Measurements from ENCODE around the gene BLMH.

Gene BLMH

DNA sequence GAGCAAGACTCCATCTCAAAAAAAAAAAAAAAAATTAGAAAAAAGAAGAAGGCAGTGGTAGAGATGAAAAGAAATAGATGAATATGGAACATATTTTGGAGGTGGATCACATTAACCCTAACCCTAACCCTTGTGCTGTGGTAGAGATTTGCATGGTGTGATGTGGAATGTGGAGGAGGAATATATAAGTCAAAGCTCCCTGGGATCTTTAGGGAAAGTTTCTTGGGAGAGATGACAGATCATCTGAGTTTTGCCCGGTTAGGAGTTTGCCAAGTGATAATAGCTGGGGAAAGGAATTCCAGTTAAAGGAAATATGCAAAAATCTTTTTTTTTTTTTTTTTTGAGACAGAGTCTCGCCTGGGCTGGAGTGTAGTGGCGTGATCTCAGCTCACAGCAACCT lies 13.0 kb upstream of the BLMH start:
- DNase-seq (ENCODE audit: low spot score): no peak

DNA sequence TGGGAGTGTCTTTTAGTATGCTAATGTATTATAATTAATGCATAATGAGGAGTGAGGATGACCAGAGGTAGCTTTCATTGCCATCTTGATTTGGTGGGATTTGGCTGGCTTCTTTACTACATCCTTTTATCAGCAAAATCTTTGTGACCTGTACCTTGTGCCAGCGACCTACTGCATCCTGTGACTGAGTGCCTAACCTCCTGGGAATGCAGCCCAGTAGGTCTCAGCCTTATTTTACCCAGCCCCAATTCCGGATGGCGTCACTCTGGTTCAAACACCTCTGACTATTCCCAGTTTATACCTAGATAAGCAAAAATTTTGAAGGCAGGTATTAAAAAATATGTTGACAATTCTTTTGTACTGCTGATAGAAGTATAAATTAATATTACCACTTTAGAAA lies 10.5 kb upstream of the BLMH start:
- DNase-seq (ENCODE audit: low spot score): no peak

DNA sequence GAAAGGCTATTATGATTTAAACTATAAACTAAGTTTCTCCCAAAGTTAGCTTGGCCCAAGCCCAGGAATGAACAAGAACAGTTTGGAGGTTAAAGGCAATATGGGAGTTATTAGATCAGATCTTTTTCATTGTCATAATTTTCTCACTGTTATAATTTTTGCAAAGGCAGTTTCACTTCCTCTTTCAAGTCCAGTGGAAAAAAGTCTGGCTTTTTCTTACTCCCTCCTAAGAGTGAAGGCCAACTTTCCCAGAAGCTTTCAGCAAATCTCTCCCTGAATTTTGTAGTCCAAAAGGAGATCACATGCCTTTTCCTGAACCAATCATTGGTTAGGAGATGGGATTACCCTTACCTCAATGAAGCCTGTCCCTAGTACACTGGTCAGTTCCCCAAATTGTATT lies 9.1 kb upstream of the BLMH start:
- DNase-seq (ENCODE audit: low spot score): no peak

DNA sequence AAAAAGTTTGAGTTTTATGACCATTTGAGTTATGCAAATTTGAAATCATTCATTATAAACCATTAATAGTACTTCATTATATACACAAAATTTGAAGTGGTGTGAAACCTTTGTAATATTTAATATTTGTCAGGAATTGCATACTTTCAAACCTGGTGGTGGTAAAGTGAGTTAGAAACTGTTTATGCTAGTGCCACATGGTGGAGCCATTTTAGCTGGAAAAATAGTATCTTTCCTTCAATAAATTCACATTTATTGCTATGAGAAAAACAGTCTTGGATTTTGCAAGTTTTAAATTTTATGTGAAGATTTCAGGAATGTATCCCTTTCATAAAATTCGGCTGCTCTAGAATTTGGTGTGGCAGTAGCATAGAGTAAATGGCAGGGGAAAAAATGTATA lies 7.3 kb upstream of the BLMH start:
- DNase-seq (ENCODE audit: low spot score): no peak

DNA sequence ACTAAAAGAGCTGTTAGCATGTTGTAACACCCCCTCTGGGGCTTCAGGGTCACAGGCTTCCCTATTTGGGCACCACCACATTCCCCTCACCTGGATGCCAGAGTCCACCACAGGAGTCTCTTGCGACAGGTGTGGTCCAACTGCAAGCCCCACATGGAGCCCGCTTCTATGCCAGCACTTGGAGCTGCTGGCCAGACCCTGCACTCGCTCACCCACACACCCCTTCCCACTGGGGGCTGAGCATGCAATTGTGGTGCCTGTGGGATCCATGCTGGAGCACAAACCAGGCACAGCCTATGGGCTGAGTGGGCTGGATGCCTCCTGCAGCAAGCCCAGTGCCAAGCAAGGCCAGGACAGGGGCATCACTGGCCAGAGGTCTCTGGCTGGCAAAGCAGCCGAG lies 6.0 kb upstream of the BLMH start:
- no peak for DNase-seq (ENCODE audit: low spot score)

DNA sequence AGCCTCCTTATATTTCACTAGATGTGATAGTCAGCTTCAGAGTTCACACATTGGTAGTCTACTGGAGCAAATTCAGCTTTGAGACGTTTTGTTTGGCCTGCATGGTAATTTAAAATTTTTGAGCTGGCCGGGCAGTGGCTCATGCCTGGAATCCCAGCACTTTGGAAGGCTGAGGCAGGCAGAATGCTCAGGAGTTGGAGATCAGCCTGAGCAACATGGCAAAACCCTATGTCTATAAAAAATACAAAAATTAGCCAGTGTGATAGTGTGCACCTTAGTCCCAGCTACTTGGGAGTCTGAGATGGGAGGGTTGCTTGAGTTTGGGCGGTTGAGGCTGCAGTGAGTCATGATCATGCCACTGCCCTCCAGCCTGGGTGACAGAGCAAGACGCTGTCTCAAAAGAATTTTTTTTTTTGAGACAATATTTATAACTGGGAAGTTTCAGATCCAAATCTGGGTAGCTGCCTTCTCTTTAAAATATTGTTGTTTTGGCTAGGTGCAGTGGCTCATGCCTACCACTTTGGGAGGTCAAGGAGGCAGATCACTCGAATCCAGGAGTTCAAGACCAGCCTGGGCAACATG lies 4.8 kb upstream of the BLMH start:
- DNase-seq (ENCODE audit: low spot score): no peak

DNA sequence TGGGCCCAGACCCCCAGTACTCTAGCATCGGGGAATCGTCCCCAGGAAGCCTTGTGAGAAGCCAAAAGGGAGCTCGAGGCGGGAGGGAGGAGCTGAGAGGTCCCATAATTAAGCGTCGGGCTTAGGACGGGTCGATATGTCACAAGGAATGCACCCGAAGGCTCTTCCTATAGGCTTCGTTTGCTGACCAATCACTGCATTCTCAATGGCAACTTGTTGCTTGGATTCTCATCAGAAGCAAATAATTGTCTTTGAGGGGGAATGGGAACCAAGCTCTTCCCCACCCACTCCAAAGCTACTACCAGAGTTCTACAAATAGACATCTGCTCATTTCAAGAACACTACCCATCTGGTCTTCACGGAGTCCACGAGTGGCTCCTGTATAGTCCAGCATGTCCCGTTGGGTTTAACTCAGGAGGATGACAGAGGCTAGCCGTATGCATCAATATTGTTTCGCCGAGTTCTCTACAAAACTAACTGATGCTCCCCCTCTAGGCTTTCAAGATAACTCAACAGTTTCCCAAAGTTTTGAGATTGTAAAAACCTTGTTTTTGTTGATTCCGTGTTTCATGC lies 628 bp upstream of the BLMH start:
- DNase-seq (ENCODE audit: low spot score): no peak

DNA sequence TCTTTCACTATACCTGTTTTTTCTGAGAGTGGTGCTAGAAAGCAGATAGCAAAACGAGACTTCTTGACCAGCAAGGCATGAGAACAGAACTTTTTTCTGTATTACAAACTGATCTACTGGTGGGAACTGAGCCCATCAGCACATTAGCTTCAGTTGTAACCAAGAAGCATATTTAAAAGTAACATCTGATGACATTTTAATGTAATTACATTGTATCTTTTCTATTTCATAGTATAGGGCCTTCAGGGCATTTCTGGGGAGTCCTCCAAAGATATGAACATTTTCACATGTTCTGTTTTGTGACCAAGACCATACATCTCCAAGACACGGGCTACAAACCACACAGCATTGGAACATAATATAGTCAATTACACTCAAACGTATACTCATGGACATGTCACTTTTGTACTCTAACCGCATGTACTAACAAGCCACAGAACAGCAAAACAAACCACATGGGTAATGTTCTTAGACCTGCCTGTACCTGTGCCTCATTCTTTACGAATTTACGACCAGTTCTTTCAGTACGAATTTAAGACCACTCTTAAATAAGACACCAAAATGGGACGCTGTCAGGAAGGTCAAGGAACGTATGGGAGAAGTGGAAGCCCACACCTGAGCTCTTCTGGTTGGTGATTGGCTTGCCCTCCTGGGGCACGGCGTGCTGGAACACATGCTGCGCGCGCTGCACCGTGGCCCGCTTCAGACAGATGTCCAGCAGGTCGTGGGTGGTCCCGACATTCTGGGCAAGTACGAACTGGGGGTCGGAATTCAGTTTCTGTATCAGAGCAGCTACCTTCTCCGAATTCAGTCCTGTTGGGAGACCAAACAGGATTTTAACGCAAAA lies 825 bp downstream of the BLMH start:
- peak; percentile 53 for DNase-seq (ENCODE audit: low spot score)

DNA sequence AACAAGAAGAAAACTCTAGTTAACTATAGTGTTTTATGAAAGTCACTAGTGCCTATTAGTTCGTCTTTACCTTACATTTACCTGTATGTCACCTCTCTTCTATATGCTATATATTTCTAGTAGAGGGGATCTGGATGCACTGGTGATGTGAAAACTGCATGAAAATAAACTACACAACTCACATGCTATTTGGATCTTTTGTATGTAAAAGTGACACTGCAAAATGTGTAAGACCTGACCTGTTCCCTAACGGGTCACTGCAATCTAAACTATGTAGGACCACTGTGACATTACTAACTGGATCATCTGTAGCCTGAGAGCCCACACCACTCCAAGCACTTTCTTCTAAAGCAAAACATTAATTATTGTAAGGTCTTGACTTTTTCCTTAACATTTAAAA lies 1.7 kb downstream of the BLMH start:
- no peak for DNase-seq (ENCODE audit: low spot score)

DNA sequence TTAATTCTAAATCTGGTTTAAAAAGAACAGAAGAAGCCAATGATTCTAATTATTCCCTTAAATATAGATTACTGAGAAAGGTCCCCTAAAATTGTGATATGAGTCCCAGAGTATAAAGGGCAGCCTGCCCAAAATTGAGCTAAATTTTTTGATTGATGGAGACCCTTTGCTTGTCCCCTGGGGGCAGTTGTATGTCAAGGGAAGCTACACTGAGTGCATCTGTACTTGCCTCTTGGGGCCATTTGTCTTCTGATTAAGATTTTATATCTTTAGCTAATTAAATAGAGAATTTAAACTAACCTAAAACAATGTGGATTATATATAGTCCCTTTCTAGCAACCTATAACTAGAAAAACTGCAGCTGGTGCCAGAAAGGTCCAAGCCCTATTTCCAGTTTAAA lies 12.6 kb downstream of the BLMH start:
- no peak for DNase-seq (ENCODE audit: low spot score)

DNA sequence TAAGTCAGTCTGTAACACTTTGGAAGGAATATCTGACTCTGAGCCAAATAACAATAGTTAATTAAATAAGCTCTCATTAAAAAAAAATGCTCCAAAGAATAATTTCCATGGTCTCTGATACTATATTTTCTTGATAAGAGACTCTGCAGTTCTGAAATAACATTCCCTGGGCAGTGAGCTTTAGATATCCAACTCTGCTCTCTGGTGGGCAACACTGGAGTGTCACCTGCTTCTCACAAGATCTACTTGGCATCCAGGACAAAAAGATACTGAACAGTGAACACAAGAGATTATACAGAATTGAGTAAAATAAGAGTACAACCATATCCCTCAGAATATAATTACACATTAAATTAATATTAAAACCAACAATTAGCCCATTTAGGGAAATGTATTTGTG lies 13.7 kb downstream of the BLMH start:
- peak; percentile 18 for DNase-seq (ENCODE audit: low spot score)

DNA sequence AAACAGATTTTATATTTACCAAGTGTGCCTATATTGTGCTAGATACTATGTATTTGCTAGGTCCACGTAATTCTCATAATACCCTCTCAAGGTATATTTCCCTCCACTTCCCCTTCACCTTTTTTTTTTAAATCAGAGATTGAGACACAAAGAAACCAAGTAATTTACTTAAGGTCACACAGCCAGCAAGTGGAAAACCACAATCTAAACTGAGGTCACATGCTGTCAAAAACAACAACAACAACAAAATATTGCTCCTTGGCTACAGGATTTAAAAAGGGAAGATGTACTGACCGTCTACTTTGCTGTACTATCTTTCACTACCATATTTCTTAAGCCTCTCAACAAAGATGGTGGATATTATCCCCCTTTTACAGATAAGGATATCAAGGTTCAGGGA lies 15.8 kb downstream of the BLMH start:
- DNase-seq (ENCODE audit: low spot score): no peak

DNA sequence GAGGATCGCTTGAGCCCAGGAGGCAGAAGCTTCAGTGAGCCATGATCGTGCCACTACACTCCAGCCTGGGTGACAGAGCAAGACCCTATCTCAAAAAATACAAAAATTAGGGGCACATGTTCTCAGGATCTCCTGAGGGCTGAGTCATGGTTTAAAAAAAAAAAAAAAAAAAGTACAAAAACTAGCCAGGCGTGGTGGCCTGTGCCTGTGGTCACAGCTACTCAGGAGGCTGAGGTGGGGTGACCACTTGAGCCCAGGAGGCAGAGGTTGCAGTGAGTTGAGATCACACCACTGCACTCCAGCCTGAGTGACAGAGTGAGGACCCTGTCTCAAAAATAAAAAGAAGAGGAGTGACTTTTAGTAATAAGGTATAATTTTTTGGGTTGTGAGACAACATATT lies 16.9 kb downstream of the BLMH start:
- no peak for DNase-seq (ENCODE audit: low spot score)

DNA sequence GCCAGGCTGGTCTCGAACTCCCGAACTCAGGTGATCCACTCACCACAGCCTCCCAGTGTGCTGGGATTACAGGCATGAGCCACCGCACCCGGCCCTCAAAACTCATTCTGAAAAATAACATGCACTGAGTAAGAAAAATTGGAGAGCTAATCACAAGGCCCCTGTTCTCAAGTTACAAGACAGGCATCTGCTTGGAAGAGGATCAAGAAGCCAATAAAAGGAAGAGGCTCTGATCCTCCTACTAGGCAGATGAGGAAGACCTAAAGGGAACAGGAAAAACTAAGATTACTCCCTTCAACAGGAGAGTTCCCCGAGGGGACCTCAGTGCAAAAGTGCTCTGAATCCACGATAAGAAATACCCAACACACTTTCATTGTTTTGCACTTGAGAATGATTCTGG lies 18.4 kb downstream of the BLMH start:
- no peak for DNase-seq (ENCODE audit: low spot score)

DNA sequence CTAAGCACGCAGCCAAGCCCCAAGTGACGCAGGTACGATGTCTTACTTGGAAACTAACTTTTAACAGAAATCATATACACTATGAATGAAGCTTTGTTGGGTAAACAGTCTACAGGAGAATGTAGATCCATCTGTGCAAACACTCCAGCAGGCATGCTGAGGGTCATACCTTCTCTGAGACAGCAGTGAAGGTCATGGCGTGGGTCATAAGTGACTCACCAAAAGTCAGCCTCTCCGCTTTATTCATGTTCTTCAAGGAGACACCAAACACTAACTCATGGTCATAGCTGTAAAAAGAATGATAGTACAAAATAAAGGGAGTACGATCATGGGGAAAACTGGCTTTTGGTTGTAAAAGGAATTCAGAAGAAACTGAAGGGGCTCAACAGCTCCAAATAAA lies 20.6 kb downstream of the BLMH start:
- DNase-seq (ENCODE audit: low spot score): no peak

DNA sequence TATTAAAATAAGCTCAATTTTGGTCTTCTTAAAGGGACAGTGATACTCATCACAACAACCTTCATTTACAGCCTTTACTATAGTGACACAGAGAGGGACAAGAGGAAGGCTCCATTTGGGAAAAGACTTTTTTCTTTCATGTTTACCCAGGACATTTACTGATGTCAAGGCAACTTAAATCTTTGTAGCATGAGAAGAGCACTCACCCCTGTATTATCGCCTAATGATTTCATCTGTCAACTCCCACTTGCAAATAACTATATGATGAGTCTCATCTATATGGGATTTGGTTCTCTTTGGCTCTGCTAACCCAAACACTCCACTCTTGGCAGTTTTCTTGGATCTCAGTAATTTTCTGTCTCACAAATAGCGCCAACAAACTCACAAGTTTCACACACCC lies 24.1 kb downstream of the BLMH start:
- DNase-seq (ENCODE audit: low spot score): no peak

DNA sequence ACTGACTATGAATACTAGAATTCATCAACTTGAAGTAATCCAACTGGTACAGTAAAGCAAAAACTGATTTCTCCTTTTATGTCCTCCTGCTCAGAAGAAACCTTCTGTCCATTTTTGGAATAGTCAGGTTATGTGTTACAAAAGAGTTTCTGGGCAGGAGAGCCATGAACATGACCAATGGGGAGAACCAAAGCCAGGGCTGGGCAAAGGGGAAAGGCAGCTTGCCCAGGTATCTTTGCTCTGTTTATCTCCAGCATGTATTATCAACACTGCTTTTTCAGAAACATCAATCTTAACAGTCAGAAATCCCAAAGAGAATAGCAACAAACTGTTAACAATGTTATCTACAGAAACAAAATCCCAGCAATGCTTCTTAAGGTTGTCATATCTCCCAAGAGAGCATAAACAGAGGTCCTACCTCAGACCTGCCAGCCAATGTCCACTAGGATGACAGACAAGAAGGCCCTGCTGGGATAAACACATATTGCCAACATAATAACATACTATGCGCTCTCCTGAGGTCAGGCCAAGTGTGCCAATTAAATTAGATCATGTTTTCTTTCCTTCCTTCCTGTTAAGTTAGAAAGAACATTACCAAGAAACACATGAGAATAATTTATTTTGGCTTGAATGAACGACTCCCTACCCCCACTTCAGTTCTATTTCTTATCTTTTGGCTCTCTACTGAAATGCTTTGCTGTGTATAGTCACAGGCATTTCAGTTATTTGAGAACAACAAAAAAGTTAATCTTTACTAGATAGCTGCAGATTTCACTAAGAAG lies 28.0 kb downstream of the BLMH start:
- no peak for DNase-seq (ENCODE audit: low spot score)

DNA sequence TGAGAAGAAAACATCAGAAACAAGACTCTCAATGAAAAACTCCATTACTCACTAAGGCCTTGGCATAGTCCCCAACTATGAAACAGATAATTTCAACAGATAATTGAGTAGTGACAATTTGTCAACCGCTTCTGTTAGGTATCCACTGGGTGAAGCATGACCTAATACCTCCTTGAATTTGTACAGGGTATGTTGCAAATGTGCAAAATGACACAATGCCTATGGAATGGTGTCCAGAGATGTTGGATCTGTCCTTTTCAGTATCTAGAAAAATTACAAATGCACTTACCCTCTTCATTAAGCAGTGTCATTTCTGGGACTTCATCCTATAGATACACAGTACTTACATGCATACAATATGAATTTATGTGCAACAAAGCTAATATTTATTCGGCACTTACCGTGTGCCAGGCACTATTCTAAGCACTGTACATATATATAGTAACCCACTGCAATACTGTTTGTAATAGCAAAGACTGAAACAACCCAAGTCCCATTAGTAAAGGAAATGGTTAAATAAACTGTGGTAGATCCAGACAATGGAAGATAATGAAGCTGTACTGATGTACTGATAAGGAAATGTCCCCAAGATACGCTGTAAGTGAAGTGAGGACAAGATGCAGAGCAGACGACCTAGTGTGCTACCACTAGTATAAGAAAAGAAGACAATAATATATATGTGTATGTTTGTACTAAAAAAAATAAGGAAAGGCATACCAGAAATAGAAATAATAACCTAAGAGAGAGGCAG lies 34.8 kb downstream of the BLMH start:
- peak; percentile 55 for DNase-seq (ENCODE audit: low spot score)

DNA sequence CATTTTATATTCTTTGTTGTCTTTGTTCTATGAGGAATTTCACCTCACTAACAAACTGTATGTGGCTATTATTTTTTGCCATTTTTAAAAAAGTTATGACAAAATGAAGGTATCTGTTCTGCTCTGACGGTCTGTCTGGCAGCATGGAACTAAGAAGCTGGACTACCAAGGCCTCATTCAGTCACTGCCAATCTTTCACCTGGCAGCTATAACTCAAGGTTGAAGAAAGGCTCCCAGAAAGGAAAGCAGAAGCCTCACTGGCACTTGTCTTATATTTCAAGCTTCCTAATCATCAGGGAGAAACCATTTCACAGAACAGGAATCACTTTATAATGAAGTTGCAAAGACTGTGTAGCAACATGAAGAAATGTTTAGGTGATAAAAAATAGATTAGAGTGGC lies 37.6 kb downstream of the BLMH start:
- DNase-seq (ENCODE audit: low spot score): no peak

DNA sequence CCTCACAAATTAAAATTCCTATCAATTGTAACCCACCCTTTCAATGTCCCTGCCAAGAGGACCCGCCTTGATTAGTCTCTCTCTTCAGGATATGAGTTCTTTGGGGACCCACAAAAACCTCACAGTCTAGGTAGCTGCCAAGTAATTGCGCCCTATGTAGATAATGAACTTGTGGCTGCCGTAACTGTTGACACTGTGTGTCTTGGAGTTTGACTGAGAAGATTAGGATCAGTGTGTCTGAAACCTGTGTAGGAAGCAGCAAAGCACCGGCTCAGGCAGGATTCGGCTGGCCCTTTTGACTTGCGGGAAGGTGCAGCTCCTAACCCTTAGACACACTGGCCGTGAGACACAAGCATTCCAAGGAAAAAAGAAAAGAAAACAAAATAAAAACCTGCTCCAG lies 38.4 kb downstream of the BLMH start:
- DNase-seq (ENCODE audit: low spot score): no peak

DNA sequence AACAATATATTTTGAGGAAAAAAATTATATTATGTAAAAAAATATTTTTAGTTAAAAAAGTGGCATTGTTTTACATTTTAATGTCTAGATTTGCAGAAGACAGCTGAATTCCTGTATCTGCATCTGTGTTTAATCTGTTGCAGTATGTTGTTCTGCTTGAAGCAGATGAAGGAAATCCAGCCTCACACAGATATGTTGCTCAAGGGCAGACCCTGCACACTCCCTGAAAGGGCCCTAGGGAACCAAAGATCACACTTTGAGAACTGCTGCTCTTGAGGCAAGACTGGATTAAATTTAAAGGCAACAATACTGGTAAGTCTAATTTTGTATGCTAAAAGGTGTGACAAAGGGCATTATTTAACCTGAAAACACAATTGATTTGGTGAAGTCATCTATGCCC lies 39.8 kb downstream of the BLMH start:
- no peak for DNase-seq (ENCODE audit: low spot score)

DNA sequence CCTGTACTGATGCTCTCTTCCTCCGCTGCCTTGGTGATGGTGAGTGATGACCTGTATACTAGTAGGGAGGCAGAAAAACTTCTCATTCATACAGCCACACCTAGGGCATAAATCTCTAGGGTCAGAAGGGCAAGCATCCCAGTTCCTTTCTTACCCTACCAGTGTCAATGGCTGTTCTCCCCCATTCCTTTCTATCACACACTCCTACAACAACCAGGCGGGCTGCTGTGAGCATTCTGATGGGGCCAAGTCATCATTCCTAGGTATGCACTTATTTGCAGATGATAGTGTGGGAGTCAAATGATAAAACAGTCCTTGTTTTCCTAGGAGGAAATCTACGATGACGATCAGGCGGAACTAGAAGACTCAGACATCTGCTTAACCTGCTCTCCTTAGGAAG lies 42.3 kb downstream of the BLMH start:
- DNase-seq (ENCODE audit: low spot score): no peak

Measured in AG08395 (cell line).